Kidney epithelial cell (primary cell): ENCODE results near the gene SCG5. TPM values are rescaled to one million over a fixed set of nuclear protein-coding genes. Genes with fewer than 3 reads are reported as not detected.
A peak's percentile ranks its signal among the peaks of the same experiment; 100 is the strongest.

Source experiments
- DNase-seq: peaks from one replicate; pipeline ENCODE4 v3.0.0-alpha.2; 2010; ENCODE audit warnings: low read depth
- H3K27me3 ChIP-seq: 2 replicates; pipeline ENCODE4 v1.6.0; 2011; ENCODE audit warnings: low read length; ENCODE audit not compliant: control insufficient read depth, insufficient read depth
- H3K36me3 ChIP-seq: 2 replicates; pipeline ENCODE4 v1.5.1; 2011; ENCODE audit warnings: low read length; ENCODE audit not compliant: control insufficient read depth, insufficient read depth
- H3K4me3 ChIP-seq: 2 replicates; pipeline ENCODE4 v1.5.1; 2011; ENCODE audit warnings: low read depth, mild to moderate bottlenecking, control low read depth, low read length
- total RNA-seq: library from RNA; depleted of rRNA; stranded (reverse); fragments of >200 nt; gene quantifications from 2 replicates; pipeline ENCODE4 v1.2.3, GENCODE V29; 2015
- TF ChIP-seq, protein P1 (sequence below): IDR thresholded peaks from 2 replicates; pipeline ENCODE4 v1.5.1; 2011; ENCODE audit warnings: mild to moderate bottlenecking, moderate library complexity, low read length, control low read depth, inconsistent platforms; ENCODE audit not compliant: insufficient read depth, poor library complexity, severe bottlenecking

Gene SCG5
- total RNA-seq, 1 donor from 2014 or later: 42.5 TPM

GRCh38 chr15:32682977-32683630, 41.6 kb downstream of the SCG5 start:
- Histone ChIP-seq H3K27me3 (no peaks in the 10 kb centered on the region), H3K36me3 (no peaks in the 10 kb centered on the region), H3K4me3 (no peak overlapping the region)
- TF ChIP-seq, protein P1, sequence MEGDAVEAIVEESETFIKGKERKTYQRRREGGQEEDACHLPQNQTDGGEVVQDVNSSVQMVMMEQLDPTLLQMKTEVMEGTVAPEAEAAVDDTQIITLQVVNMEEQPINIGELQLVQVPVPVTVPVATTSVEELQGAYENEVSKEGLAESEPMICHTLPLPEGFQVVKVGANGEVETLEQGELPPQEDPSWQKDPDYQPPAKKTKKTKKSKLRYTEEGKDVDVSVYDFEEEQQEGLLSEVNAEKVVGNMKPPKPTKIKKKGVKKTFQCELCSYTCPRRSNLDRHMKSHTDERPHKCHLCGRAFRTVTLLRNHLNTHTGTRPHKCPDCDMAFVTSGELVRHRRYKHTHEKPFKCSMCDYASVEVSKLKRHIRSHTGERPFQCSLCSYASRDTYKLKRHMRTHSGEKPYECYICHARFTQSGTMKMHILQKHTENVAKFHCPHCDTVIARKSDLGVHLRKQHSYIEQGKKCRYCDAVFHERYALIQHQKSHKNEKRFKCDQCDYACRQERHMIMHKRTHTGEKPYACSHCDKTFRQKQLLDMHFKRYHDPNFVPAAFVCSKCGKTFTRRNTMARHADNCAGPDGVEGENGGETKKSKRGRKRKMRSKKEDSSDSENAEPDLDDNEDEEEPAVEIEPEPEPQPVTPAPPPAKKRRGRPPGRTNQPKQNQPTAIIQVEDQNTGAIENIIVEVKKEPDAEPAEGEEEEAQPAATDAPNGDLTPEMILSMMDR: no peak
- DNase-seq: no peak

- DNase-seq: peak; percentile 86
- Histone ChIP-seq H3K27me3 (no peaks in the 10 kb centered on the region), H3K4me3 (no peak overlapping the region), H3K36me3 (no peaks in the 10 kb centered on the region)
- TF ChIP-seq, protein P1: no peak
Measured at GRCh38 chr15:32683906-32684584, 42.5 kb downstream of the SCG5 start.

DNA sequence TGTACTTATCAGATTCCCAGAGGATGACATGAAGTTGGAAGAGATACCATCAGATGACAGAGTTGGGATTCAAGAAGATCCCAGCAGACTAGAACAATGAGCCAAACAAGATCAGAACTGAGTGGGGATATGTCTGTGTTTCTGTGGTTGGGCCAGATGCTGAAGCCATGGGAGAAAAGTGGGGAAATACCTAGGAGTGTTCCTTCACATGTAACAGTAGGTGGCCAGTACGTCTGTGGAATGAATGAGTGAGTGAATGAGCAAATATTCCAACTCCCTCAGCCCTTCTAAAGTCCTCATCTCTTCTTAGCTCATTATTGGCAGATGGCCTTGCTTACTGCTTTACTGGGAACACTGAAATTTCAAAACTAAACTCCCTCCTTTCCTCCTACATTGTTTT, 44.1 kb downstream of the SCG5 start:
- Histone ChIP-seq H3K36me3 (no peaks in the 10 kb centered on the region), H3K27me3 (no peaks in the 10 kb centered on the region), H3K4me3 (no peak overlapping the region)
- TF ChIP-seq, protein P1: no peak
- no peak for DNase-seq

DNA sequence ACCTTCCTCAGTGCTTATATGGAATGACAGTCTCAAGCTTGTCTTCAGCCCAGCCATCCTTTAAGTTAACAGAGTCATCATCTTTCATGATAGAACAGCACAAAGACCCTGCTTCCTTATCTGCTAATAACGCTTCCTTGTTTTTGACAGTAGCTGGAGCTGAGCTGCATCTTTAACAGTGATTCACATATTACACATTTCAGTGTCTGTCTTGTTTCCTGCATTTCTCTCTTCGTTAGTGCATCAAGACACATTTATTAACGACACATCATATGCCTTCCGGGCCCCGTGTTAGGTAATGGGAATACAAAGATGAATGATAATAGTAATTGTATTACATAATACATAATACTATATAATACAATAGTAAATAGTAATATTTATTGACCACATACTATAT, 46.0 kb downstream of the SCG5 start:
- Histone ChIP-seq H3K36me3 (no peaks in the 10 kb centered on the region), H3K27me3 (no peaks in the 10 kb centered on the region), H3K4me3 (no peak overlapping the region)
- TF ChIP-seq, protein P1: no peak
- no peak for DNase-seq

DNA sequence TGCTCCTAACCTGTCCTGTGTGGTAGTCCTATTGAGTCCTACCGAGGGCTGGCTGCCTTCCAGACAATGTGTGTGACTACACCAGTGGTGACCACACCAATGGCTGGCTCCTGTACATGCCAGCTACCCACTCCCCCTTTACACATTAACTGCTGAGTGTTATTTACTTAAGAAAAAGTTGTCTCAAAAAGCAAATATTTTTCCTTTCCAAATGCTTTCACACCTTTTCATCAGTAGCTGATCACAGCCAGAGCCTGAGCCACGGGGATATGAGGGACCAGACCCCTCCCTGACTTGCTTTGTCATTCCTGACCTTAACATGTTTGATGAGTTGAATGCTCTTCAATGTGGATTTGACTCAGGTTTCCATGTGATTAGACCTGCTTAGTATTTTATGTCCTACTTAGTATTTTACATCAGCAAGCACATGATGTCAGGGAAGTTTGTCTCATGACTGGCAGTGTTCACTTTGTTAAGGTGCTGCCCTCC, 46.7 kb downstream of the SCG5 start:
- no peaks in the 10 kb centered on the region for H3K36me3 ChIP-seq
- TF ChIP-seq, protein P1: no peak
- no peak overlapping the region for H3K4me3 ChIP-seq
- no peaks in the 10 kb centered on the region for H3K27me3 ChIP-seq
- peak; percentile 89 for DNase-seq
